Measurements from ENCODE around the gene RASAL1.
"Not testable (repeated sequence)": the region's sequence is repeated elsewhere in the genome, so short reads cannot be mapped to it uniquely, and the experiment has no call there.

Gene RASAL1

GRCh38 chr12:113161415-113162016 is 26.0 kb upstream of the RASAL1 start:
- DNase-seq (ENCODE audit: low read depth in 3 of 3) = no peak

DNA sequence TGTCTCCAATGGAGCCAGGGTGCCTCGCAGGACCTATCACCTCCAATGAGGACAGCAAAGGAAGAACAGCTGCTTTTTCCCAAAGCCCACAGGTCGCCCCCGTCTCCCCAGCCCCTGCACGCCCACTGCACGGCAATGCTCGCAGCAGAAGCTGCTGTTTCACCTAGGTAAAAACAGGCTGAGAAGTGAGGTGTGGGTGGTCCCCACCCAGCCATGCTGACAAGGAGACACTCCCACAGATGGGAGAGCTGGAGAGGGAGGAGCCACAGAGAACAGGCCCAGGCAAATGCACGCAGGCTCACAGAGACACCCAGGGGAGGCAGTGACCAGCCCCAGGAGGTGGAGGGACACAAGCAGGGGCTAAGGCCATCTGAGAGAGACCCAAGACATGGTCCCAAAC is 24.4 kb upstream of the RASAL1 start:
- DNase-seq (ENCODE audit: low read depth in 3 of 3) = no peak

- no peak for DNase-seq (ENCODE audit: low read depth in 3 of 3)
These were observed 23.1 kb upstream of the RASAL1 start for GRCh38 chr12:113158439-113159203.

DNA sequence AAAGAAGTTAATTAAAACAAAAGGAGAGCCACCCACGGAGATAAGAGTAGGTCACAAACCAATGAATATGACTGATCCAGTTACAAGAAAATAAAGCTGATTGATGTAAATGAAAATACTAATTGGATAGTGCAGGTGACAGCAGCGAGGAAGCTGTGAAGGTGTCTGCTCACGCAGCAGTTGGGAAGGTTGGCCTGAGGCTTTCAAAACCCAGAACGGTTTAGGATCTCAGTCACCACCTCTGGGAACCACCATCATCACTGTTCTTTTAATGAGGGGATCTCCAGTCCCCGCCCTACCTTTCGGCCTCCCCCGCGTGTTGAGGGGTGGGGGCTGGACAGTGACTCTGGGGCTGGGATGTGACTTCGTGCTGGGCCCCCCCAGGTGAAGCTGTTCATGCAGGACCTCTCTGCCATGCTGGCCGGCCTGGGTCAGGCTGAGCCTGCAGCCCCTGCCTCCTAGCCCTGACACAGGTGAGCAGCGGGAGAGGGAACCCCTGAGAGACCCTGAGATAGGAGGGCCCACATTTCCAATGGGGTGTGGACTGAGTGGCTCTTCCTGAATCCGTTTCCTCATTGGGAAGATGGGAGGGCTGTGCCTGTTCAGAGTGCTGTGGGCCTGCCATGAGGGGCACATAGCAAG is 21.8 kb upstream of the RASAL1 start:
- DNase-seq (ENCODE audit: low read depth in 3 of 3) = no peak

GRCh38 chr12:113155646-113156045 is 20.1 kb upstream of the RASAL1 start:
- no peak for DNase-seq (ENCODE audit: low read depth in 3 of 3)

DNA sequence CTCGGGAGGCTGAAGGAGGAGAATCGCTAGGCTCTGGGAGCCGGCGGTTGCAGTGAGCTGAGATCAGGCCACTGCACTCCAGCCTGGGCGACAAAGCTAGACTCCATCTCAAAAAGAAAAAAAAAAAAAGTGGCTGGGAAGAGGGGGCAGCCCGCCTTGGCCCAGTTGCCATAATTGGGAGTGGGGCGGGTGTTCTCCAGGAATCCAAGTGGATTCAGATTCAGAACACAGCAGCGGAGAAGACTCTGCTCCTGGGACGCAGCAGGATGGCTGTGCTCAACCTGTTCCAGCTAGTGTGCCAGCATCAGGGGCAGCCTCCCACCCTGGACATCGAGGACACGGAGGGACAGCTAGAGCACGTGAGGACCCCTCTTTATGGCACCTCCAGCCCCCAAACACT is 19.5 kb upstream of the RASAL1 start:
- no peak for DNase-seq (ENCODE audit: low read depth in 3 of 3)

DNA sequence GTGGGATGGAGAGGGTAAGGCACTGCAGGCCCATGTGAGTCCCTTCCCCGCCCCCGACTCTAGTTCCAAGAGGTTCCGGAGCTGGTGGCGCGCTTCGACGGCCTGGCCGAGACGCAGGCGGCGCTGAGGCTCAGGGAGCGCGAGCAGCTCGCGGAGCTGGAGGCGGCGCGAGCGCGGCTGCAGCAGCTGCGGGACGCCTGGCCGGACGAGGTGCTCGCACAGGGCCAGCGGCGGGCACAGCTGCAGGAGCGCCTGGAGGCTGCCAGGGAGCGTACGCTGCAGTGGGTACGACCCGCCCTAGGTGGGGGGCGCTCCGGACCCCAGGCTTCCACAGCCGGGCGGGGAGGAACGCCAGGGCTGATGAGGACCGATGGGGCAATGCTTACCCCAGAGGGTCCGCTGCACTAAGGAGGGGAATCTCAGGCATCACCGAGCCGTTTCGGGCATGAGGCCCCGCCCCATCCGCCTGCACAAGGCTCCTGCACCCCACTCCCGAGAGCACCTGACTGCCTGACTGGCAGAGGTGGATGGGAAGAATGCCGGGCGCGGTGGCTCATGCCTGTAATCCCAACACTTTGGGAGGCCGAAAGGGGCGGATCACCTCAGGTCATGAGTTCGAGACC is 18.9 kb upstream of the RASAL1 start:
- DNase-seq (ENCODE audit: low read depth in 3 of 3) = no peak

GRCh38 chr12:113152835-113153814 is 17.6 kb upstream of the RASAL1 start:
- DNase-seq (ENCODE audit: low read depth in 3 of 3) = peak; percentile 26 to 48 (median 37)

DNA sequence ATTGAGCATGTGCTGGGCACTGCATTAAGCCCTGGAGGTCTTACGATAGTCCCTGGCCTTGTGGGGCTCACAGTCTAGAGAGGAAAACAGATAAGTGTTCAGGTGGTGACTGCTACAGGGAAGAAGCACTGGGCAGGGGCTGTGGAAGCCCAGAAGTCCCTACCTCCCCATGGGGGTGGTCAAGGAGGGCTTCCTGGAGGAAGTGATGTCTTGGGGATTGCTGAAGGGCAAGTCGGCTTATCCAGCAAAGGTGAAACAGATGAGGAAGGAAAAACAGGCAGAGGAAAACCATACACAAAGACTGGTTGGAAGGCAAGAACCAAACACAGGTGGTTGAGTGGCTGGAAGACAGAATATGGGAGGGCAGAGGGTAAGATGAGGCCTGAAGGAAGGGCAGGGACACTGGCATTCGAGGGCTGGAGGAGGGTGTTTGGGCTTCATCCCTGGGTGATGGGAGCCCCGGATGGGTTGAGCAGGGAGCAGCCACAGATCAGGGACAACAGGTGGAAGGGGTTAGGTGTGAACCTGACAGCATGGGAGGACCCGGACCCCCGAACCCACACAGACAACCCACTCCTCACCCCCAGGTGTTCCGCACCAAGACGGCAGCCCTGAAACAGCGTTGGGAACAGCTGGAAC is 16.8 kb upstream of the RASAL1 start:
- no peak for DNase-seq (ENCODE audit: low read depth in 3 of 3)

DNA sequence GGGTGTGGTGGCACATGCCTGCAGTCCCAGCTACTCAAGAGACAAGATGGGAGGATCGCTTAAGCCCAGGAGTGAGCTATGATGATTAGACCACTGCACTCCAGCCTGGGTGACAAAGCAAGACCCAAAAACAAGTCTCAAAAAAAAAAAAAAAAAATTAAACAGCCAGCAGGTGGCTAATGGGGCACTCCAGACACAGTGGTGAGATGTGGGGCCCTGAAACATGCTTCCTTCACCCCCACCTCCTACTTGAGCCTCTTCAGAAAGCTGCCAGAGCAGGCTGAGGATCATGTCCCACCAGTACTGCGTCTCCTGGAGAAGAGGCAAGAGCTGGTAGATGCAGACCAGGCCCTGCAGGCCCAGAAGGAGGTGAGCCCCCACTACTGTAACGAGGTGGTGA is 16.1 kb upstream of the RASAL1 start:
- DNase-seq (ENCODE audit: low read depth in 3 of 3) = no peak

DNA sequence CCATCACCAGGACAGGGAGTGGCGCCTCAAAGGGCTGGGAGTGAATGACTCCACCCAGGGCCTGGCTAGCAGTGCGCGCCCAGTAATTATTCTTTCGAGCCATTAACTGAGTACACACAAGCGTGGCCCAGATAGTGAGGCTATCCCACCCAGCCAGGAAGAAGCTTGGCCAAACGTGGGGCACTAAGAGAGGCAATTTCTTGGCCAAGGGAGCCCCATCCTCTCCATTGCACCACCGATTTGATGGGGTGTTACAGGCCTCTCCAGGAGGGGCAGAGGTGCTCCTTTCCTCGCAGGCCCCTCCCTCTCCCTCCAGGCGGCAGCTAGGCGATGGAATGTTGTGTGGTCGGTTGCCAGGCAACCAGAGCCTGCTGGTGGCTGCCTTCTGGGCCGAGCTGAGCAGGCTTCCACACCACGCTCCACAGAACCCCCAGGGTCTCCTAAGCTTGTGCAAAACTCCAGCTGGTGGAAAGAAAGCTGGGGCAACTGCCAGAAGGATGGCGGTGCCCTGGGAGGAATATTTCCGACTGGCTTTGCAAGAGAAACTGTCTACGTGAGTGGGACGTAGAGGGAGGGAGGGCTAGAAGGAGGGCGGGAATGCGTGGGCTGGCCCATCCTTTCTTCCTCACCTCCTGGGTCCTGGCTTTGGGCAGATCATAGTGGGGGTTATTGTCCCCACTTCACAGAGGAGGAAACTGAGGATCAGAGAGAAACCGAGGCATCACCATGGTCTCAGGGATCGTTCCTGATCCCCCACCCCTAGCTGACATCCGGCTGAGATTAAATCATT is 14.0 kb upstream of the RASAL1 start, which contains the start of gene CFAP73:
CFAP73 (plus strand) TSS at position 364 of the 790 bp plus-strand sequence; CDS start at position 498, 134 bp downstream.
- DNase-seq (ENCODE audit: low read depth in 3 of 3) = no peak

DNA sequence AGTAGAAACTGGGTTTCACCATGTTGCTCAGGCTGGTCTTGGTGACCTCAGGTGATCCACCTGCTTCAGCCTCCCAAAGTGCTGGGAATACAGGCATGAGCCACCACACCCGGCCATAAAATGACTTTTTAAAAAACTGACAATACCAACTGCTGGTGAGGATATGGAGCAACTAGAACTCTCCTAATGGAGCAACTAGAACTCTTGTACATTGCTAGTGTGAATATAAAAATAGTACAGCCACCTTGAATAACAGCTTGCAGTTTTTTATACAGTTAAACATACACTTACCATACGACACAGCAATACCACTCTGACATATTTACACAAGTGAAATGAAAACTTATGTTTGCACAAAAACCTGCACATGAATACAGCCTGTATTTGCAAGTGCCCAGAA is 11.4 kb upstream of the RASAL1 start:
- no peak for DNase-seq (ENCODE audit: low read depth in 3 of 3)

GRCh38 chr12:113145720-113146551 is 10.4 kb upstream of the RASAL1 start:
- DNase-seq (ENCODE audit: low read depth in 3 of 3) = no peak

GRCh38 chr12:113144806-113145205 is 9.2 kb upstream of the RASAL1 start:
- no peak for DNase-seq (ENCODE audit: low read depth in 3 of 3)

GRCh38 chr12:113143959-113144358 is 8.4 kb upstream of the RASAL1 start:
- DNase-seq (ENCODE audit: low read depth in 3 of 3) = no peak

- no peak for DNase-seq (ENCODE audit: low read depth in 3 of 3)
These were observed 7.3 kb upstream of the RASAL1 start for GRCh38 chr12:113142886-113143332.

- DNase-seq (ENCODE audit: low read depth in 3 of 3) = no peak
These were observed 6.8 kb upstream of the RASAL1 start for GRCh38 chr12:113142173-113142885.

DNA sequence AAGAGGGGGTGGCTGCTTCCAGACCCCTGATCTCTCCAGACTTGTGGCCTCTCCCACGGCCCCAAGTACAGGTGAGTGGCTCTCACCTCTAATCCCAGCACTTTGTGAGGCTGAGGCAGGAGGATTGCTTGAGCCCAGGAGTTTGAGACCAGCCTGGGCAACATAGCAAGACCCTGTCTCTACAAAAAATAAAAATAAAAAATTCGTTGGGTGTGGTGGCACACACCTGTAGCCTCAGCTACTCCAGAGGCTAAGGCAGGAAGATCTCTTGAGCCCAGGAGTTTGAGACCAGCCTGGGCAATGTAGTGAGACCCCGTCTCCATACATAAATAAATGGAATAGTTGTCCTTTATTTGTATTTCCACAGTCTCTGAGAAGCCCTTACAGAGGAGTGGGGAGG is 6.2 kb upstream of the RASAL1 start:
- DNase-seq (ENCODE audit: low read depth in 3 of 3) = not testable (repeated sequence)
